ENCODE data around the gene EVX2. TPM values are rescaled to one million over a fixed set of nuclear protein-coding genes. Genes with fewer than 3 reads are reported as not detected.

The EVX2 gene
- total and polyA plus RNA-seq, 4 donors = not detected

DNA sequence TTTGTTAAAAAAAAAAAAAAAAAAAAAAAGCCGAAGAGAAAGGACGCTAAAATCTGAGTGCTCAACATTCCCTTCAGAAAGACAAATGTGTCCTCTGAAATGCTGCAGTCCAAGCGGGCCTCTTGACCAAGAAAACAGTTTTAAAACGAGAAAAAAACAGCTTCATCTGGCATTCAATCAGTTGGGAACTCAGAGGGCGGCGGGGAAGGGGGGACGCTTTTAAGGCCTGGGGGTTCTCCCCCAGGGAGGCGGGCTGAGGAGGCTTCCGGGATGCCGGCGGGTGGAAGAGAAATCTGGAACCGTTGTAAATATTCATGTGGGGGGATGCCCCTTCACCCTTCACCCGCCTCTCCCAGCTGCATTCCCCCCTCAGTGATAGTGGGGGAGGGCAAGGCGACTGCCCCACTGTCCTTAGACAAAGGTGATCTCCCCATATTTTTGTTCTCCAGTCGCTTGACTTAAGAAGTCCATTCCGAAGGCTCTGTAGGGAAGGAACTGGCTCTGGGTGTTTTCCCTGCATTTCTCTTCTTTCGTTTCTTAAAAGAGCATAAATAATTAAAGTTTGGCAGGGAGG lies 20.1 kb upstream of the EVX2 start:
- no peak overlapping the region for H3K4me3 ChIP-seq
- H3K27ac ChIP-seq (ENCODE audit: low read depth in 1 of 2, low read length in 1 of 2) = no peak overlapping the region
- H3K4me1 ChIP-seq (ENCODE audit: control insufficient read depth in 5 of 5, insufficient read depth in 5 of 5, low read length in 5 of 5) = peaks cover 0 to 17% (median 4%) of the 10 kb centered on the region in 5 donors
- peaks cover 0 to 12% (median 0%) of the 10 kb centered on the region in 4 donors for H3K9me3 ChIP-seq (ENCODE audit: control insufficient read depth in 4 of 4, insufficient read depth in 3 of 4, low read length in 3 of 4)
- ATAC-seq (ENCODE audit: insufficient read depth, low FRiP score) (no peak), DNase-seq (no peak)
- H3K27me3 ChIP-seq (ENCODE audit: control insufficient read depth in 3 of 3, insufficient read depth in 3 of 3, low read length in 2 of 3) = peaks cover 48 to 93% (median 84%) of the 10 kb centered on the region in 3 donors
- H3K9ac ChIP-seq (ENCODE audit: insufficient read depth in 1 of 2, low read length in 2 of 2) = no peak overlapping the region
- TF ChIP-seq, protein P1, sequence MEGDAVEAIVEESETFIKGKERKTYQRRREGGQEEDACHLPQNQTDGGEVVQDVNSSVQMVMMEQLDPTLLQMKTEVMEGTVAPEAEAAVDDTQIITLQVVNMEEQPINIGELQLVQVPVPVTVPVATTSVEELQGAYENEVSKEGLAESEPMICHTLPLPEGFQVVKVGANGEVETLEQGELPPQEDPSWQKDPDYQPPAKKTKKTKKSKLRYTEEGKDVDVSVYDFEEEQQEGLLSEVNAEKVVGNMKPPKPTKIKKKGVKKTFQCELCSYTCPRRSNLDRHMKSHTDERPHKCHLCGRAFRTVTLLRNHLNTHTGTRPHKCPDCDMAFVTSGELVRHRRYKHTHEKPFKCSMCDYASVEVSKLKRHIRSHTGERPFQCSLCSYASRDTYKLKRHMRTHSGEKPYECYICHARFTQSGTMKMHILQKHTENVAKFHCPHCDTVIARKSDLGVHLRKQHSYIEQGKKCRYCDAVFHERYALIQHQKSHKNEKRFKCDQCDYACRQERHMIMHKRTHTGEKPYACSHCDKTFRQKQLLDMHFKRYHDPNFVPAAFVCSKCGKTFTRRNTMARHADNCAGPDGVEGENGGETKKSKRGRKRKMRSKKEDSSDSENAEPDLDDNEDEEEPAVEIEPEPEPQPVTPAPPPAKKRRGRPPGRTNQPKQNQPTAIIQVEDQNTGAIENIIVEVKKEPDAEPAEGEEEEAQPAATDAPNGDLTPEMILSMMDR (IDR thresholded peaks at IDR 0.05; ENCODE audit: control extremely low read depth, extremely low read depth) = no peak
- WGBS, 2 donors = 5 to 7% methylated on average over 17 of the region's 17 CpGs
- no peaks in the 10 kb centered on the region for H3K36me3 ChIP-seq (ENCODE audit: control insufficient read depth in 4 of 4, insufficient read depth in 4 of 4, low read length in 4 of 4)

DNA sequence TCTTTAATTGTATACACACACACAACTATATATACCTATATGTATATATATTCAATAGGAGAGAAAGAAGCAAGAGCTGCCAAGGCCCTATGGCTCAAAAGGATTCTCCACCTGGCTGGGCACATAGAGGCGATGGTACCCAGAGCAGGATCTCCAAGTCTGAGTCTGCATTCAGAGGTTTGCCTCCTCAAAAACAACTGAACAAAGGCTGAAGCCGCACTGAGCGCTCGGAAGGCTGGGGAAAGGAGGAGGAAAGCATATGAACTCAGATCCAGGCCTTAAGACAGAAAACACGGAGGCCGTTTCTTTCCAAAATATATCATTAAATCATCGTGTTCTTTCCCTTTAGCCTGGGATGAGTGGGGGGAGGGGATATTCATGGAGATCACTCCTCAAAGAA lies 19.4 kb upstream of the EVX2 start:
- ATAC-seq (ENCODE audit: insufficient read depth, low FRiP score) (no peak), DNase-seq (no peak)
- Histone ChIP-seq H3K4me1 (ENCODE audit: control insufficient read depth in 5 of 5, insufficient read depth in 5 of 5, low read length in 5 of 5) (peaks cover 0 to 17% (median 4%) of the 10 kb centered on the region in 5 donors), H3K9ac (ENCODE audit: insufficient read depth in 1 of 2, low read length in 2 of 2) (no peak overlapping the region), H3K27me3 (ENCODE audit: control insufficient read depth in 3 of 3, insufficient read depth in 3 of 3, low read length in 2 of 3) (peaks cover 51 to 93% (median 85%) of the 10 kb centered on the region in 3 donors), H3K36me3 (ENCODE audit: control insufficient read depth in 4 of 4, insufficient read depth in 4 of 4, low read length in 4 of 4) (no peaks in the 10 kb centered on the region), H3K9me3 (ENCODE audit: control insufficient read depth in 4 of 4, insufficient read depth in 3 of 4, low read length in 3 of 4) (peaks cover 0 to 12% (median 0%) of the 10 kb centered on the region in 4 donors), H3K27ac (ENCODE audit: low read depth in 1 of 2, low read length in 1 of 2) (no peak overlapping the region), H3K4me3 (no peak overlapping the region)
- 22 to 25% methylated on average over 7 of the region's 7 CpGs for WGBS, 2 donors
- TF ChIP-seq, protein P1 (IDR thresholded peaks at IDR 0.05; ENCODE audit: control extremely low read depth, extremely low read depth) = no peak

DNA sequence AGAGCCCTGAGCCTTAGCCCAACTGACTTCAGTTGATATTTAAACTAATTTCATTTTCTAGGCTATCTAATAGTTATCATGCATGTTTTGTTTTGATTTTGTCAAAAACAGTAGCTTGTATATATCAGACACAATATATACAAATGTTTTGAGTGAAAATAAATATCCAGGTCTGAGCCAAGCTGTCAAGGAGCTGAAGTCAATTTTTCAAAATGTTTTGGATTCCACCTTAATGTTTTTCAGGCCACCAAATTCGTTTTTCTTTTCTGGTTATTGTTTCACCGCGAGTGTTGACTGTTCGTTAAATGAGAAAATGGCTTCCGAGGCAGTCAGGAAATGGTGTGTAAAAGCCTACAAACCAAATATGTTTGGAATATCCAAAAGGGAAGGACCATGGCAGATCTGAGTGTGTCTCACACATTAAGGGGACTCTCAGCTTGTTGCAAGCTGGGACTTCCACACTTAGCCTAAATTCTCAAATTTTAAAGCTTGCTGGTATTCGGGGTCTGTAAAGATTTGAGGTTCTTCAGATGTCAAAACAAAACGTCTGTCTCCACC lies 18.6 kb upstream of the EVX2 start:
- 13 to 20% methylated on average over 7 of the region's 7 CpGs for WGBS, 2 donors
- Histone ChIP-seq H3K4me3 (no peak overlapping the region), H3K36me3 (ENCODE audit: control insufficient read depth in 4 of 4, insufficient read depth in 4 of 4, low read length in 4 of 4) (no peaks in the 10 kb centered on the region), H3K27me3 (ENCODE audit: control insufficient read depth in 3 of 3, insufficient read depth in 3 of 3, low read length in 2 of 3) (peaks cover 50 to 97% (median 90%) of the 10 kb centered on the region in 3 donors), H3K4me1 (ENCODE audit: control insufficient read depth in 5 of 5, insufficient read depth in 5 of 5, low read length in 5 of 5) (peaks cover 0 to 15% (median 8%) of the 10 kb centered on the region in 5 donors), H3K9me3 (ENCODE audit: control insufficient read depth in 4 of 4, insufficient read depth in 3 of 4, low read length in 3 of 4) (peaks cover 0 to 13% (median 0%) of the 10 kb centered on the region in 4 donors), H3K27ac (ENCODE audit: low read depth in 1 of 2, low read length in 1 of 2) (no peak overlapping the region), H3K9ac (ENCODE audit: insufficient read depth in 1 of 2, low read length in 2 of 2) (no peak overlapping the region)
- TF ChIP-seq, protein P1 (IDR thresholded peaks at IDR 0.05; ENCODE audit: control extremely low read depth, extremely low read depth) = no peak
- ATAC-seq (ENCODE audit: insufficient read depth, low FRiP score) (no peak), DNase-seq (no peak)
